AG04450 (cell line): ENCODE measurements around the gene PPP1R12C. TPM values are rescaled to one million over a fixed set of nuclear protein-coding genes. Genes with fewer than 3 reads are reported as not detected.
A peak's percentile ranks its signal among the peaks of the same experiment; 100 is the strongest.
"Not testable (repeated sequence)": the region's sequence is repeated elsewhere in the genome, so short reads cannot be mapped to it uniquely, and the experiment has no call there.

ENCODE experiments used
- CTCF ChIA-PET: fragments of 300-600, 350-600 bp; formaldehyde crosslinking; extraction: SDS; loops from one replicate; lab custom pipeline; 2022; ENCODE audit warnings: antibody characterized with exemption, inconsistent platforms; lab: Charles Lee
- POLR2A ChIA-PET: fragments of 350-600 bp; formaldehyde crosslinking; extraction: SDS; loops from one replicate; lab custom pipeline; 2021; ENCODE audit warnings: antibody characterized with exemption, inconsistent platforms; lab: Yijun Ruan, JAX
- DNase-seq: peaks from one replicate; pipeline ENCODE4 v3.0.0-alpha.2; 2011; ENCODE audit warnings: low read depth, low spot score
- H3K27ac ChIP-seq: one replicate; pipeline ENCODE4 v1.5.1; 2012; ENCODE audit warnings: low read depth, low read length, control low read depth
- H3K27me3 ChIP-seq: one replicate; pipeline ENCODE4 v1.6.0; 2012; ENCODE audit warnings: low read length; ENCODE audit not compliant: control insufficient read depth, insufficient read depth
- H3K4me3 ChIP-seq: 2 replicates; pipeline ENCODE4 v1.5.1; 2011; ENCODE audit warnings: mild to moderate bottlenecking, low read depth, low read length, control low read depth
- H3K9me3 ChIP-seq: 2 replicates; pipeline ENCODE4 v1.5.1; 2012; ENCODE audit warnings: low read length; ENCODE audit not compliant: control insufficient read depth, insufficient read depth
- CTCF ChIP-seq: IDR thresholded peaks from 2 replicates; pipeline ENCODE4 v1.5.1; 2011; ENCODE audit warnings: low read depth, low read length, control low read depth, inconsistent platforms
- polyA plus RNA-seq: library from polyadenylated mRNA; depleted of rRNA; stranded (reverse); fragments of >200 nt; gene quantifications from 2 replicates; pipeline ENCODE4 v1.2.3, GENCODE V29; 2011

Gene PPP1R12C
- polyA plus RNA-seq, 1 experiment: 24.2 TPM

- POLR2A ChIA-PET: interaction anchor here (0.8 kb wide), 1 partner anchor 211 kb away, joined by 3 read pairs; no protein-coding TSS in a partner anchor
- no peak for DNase-seq
- Histone ChIP-seq H3K27ac (no peak within 1 kb of the TSS), H3K27me3 (peaks cover 36% of the 10 kb centered on the region), H3K9me3 (peaks cover 17% of the 10 kb centered on the region; the same call in 1 of the 2 replicates), H3K4me3 (no peak within 1 kb of the TSS)
- no peak for TF ChIP-seq CTCF
- CTCF ChIA-PET: no interaction called here
Observed at GRCh38 chr19:55157064-55157908, 39.8 kb upstream of the PPP1R12C start, which contains the start of gene TNNI3. Gene TNNI3, minus strand, starts transcription at chr19:55157732. Its CDS starts 143 bp downstream, at chr19:55157589.

- TF ChIP-seq CTCF: no peak
- CTCF ChIA-PET: no interaction called here
- POLR2A ChIA-PET: interaction anchor here (0.6 kb wide), 1 partner anchor 136 kb away, joined by 3 read pairs; no protein-coding TSS in a partner anchor
- 0 out of 2 replicates have a peak overlapping the region, but pooled peaks have one; percentile 10 for H3K4me3 ChIP-seq
- H3K27me3 ChIP-seq: peaks cover 28% of the 10 kb centered on the region
- H3K9me3 ChIP-seq: peaks cover 20% of the 10 kb centered on the region; the same call in 1 of the 2 replicates
- H3K27ac ChIP-seq: no peak overlapping the region
- no peak for DNase-seq
Observed at GRCh38 chr19:55156202-55157063, 39.0 kb upstream of the PPP1R12C start.

- H3K4me3 ChIP-seq, CTCF ChIA-PET, H3K27ac ChIP-seq, POLR2A ChIA-PET, DNase-seq: not testable (repeated sequence)
- Histone ChIP-seq H3K27me3 (peaks cover 22% of the 10 kb centered on the region), H3K9me3 (peaks cover 20% of the 10 kb centered on the region; the same call in 1 of the 2 replicates)
Observed at GRCh38 chr19:55155784-55156183, 38.3 kb upstream of the PPP1R12C start.

GRCh38 chr19:55153652-55154264 is 36.3 kb upstream of the PPP1R12C start:
- no peak for TF ChIP-seq CTCF
- ChIA-PET CTCF (no interaction called here), POLR2A (interaction anchor here (0.7 kb wide), 1 partner anchor 185 kb away, joined by 5 read pairs; no protein-coding TSS in a partner anchor)
- Histone ChIP-seq H3K27ac (no peak overlapping the region), H3K4me3 (no peak overlapping the region), H3K9me3 (peaks cover 18% of the 10 kb centered on the region; the same call in 1 of the 2 replicates), H3K27me3 (peaks cover 34% of the 10 kb centered on the region)
- no peak for DNase-seq

DNA sequence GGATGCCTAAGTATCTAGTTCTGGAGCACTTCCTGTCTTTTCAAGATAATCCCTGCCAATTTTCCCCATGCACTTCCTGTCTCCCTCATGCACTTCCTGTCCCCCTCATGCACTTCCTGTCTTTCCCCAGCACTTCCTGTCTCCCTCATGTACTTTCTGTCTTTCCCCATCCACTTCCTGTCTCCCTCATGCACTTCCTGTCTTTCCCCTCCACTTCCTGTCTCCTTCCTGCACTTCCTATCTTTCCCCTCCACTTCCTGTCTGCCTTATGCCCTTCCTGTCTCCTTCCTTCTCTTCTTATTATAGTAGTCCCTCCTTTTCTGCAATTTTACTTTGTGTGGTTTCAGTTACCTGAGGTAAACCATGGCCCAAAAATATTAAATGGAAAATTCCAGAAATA is 34.6 kb upstream of the PPP1R12C start:
- Histone ChIP-seq H3K27me3 (peaks cover 40% of the 10 kb centered on the region), H3K9me3 (peaks cover 13% of the 10 kb centered on the region; the same call in 1 of the 2 replicates), H3K4me3 (no peak overlapping the region), H3K27ac (no peak overlapping the region)
- no peak for DNase-seq
- TF ChIP-seq CTCF: no peak
- CTCF ChIA-PET: interaction anchor here (1.6 kb wide), 1 partner anchor 8 kb away, joined by 8 read pairs; no protein-coding TSS in a partner anchor
- POLR2A ChIA-PET: interaction anchor here (0.8 kb wide), 1 partner anchor 107 kb away, joined by 5 read pairs; no protein-coding TSS in a partner anchor
